Measurements from ENCODE around the gene RGS7.
"Not testable (repeated sequence)": the region's sequence is repeated elsewhere in the genome, so short reads cannot be mapped to it uniquely, and the experiment has no call there.

The RGS7 gene

GRCh38 chr1:240987928-240988327 is 369.1 kb downstream of the RGS7 start:
- no peaks in the 10 kb centered on the region for H3K36me3 ChIP-seq
- no peaks in the 10 kb centered on the region for H3K4me1 ChIP-seq
- H3K4me3 ChIP-seq (ENCODE audit: low read depth, low read length) = no peak overlapping the region
- H3K27me3 ChIP-seq = no peaks in the 10 kb centered on the region
- no peaks in the 10 kb centered on the region for H3K9me3 ChIP-seq
- TF ChIP-seq CTCF (IDR thresholded peaks at IDR 0.05; ENCODE audit: low read depth, low read length) = no peak
- no peak for DNase-seq

- no peak for TF ChIP-seq CTCF (IDR thresholded peaks at IDR 0.05; ENCODE audit: low read depth, low read length)
- Histone ChIP-seq H3K4me3 (ENCODE audit: low read depth, low read length) (no peak overlapping the region), H3K4me1 (no peaks in the 10 kb centered on the region), H3K36me3 (no peaks in the 10 kb centered on the region), H3K27me3 (no peaks in the 10 kb centered on the region), H3K9me3 (no peaks in the 10 kb centered on the region)
- DNase-seq = no peak
Observed at GRCh38 chr1:240985081-240985480, 371.9 kb downstream of the RGS7 start.

- no peaks in the 10 kb centered on the region for H3K4me1 ChIP-seq
- DNase-seq = no peak
- no peak overlapping the region for H3K4me3 ChIP-seq (ENCODE audit: low read depth, low read length)
- no peaks in the 10 kb centered on the region; the same call in 1 of the 2 replicates for H3K9me3 ChIP-seq
- H3K27me3 ChIP-seq = no peaks in the 10 kb centered on the region
- TF ChIP-seq CTCF (IDR thresholded peaks at IDR 0.05; ENCODE audit: low read depth, low read length) = no peak
- no peaks in the 10 kb centered on the region for H3K36me3 ChIP-seq
Observed at GRCh38 chr1:240980342-240980741, 376.7 kb downstream of the RGS7 start.

GRCh38 chr1:240976685-240977084 is 380.3 kb downstream of the RGS7 start:
- Histone ChIP-seq H3K4me3 (ENCODE audit: low read depth, low read length) (no peak overlapping the region), H3K4me1 (no peaks in the 10 kb centered on the region), H3K27me3 (no peaks in the 10 kb centered on the region), H3K9me3 (no peaks in the 10 kb centered on the region; the same call in 1 of the 2 replicates), H3K36me3 (no peaks in the 10 kb centered on the region)
- TF ChIP-seq CTCF (IDR thresholded peaks at IDR 0.05; ENCODE audit: low read depth, low read length) = no peak
- no peak for DNase-seq

- DNase-seq = no peak
- Histone ChIP-seq H3K36me3 (no peaks in the 10 kb centered on the region), H3K4me3 (ENCODE audit: low read depth, low read length) (no peak overlapping the region), H3K9me3 (no peaks in the 10 kb centered on the region; the same call in 1 of the 2 replicates), H3K27me3 (no peaks in the 10 kb centered on the region), H3K4me1 (no peaks in the 10 kb centered on the region)
- no peak for TF ChIP-seq CTCF (IDR thresholded peaks at IDR 0.05; ENCODE audit: low read depth, low read length)
Observed at GRCh38 chr1:240973875-240974274, 383.1 kb downstream of the RGS7 start.

GRCh38 chr1:240972059-240972458 is 384.9 kb downstream of the RGS7 start:
- H3K4me1 ChIP-seq; H3K36me3 ChIP-seq; H3K4me3 ChIP-seq (ENCODE audit: low read depth, low read length); H3K27me3 ChIP-seq; H3K9me3 ChIP-seq; DNase-seq: not testable (repeated sequence)

GRCh38 chr1:240970253-240970652 is 386.8 kb downstream of the RGS7 start:
- Histone ChIP-seq H3K4me1 (no peaks in the 10 kb centered on the region), H3K36me3 (no peaks in the 10 kb centered on the region), H3K9me3 (no peaks in the 10 kb centered on the region), H3K27me3 (no peaks in the 10 kb centered on the region), H3K4me3 (ENCODE audit: low read depth, low read length) (no peak overlapping the region)
- DNase-seq = no peak
- TF ChIP-seq CTCF (IDR thresholded peaks at IDR 0.05; ENCODE audit: low read depth, low read length) = no peak
